ENCODE measurements around the gene SWSAP1.
A peak's percentile ranks its signal among the peaks of the same experiment; 100 is the strongest.

The SWSAP1 gene

DNA sequence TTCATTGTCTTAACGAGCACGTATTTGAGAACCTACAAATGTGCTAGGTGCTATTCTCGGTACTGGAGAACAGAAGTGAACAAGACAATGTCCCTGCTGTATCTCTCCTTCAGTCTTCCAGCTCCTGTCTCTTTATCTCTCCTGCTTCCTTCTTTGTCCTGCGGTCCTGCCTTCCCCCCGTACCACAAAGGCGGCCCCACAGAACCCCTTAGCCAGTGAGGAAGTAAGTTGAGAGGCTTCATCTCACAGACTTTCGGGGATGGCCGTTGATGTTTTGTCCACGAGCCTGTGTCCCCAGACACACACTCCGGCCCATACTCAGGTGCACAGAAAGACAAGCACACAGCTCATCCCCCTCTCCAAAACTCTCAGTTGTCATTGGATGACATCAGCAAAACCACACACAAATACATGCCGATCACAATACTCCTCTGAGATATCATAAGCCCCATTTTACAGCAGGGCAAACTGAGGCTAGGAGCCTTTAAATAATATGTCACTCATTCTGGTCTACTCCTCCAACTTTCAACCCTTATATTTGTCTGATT is 507 bp upstream of the SWSAP1 start:
- Histone ChIP-seq H2AFZ (peak overlapping the region; percentile 96), H3K4me3 (ENCODE audit: low read depth, low read length) (peak overlapping the region; percentile 80), H3K79me2 (peaks cover 3% of the 10 kb centered on the region), H3K9ac (peak overlapping the region; percentile 49), H3K4me2 (ENCODE audit: low read length) (peak overlapping the region; percentile 97), H3K4me1 (peaks cover 15% of the 10 kb centered on the region), H3K36me3 (ENCODE audit: control insufficient read depth, insufficient read depth, low read length) (no peaks in the 10 kb centered on the region), H3K9me3 (ENCODE audit: control insufficient read depth, low read length) (no peaks in the 10 kb centered on the region), H3K27ac (peak overlapping the region; percentile 98), H3K27me3 (ENCODE audit: control insufficient read depth, insufficient read depth, low read length) (no peaks in the 10 kb centered on the region)
- TF ChIP-seq CTCF (IDR thresholded peaks at IDR 0.05) = no peak

- peak overlapping the region; percentile 80 for H3K4me3 ChIP-seq (ENCODE audit: low read depth, low read length)
- TF ChIP-seq CTCF (IDR thresholded peaks at IDR 0.05) = no peak
- H3K4me1 ChIP-seq = peaks cover 17% of the 10 kb centered on the region
Observed at GRCh38 chr19:11375143-11375948, 880 bp downstream of the SWSAP1 start.

DNA sequence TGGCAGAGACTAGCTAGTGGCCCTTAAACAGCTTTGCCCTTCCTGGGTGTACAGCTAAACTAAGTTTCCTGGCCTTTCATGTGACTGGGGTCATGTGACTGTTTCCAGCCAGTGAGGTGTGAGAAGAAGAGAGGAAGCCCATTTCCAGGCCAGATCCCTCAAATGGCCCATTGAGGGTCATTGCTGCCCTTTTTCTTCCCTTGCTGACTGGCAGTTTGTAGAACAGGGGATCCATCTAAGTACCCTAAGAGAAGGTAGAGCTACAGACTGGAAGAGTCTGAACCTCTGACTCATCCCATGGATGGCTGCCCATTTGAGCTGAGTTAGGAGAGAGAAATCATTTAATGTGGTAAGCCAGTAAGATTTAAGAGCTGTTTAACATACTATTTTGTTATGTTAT is 2.8 kb downstream of the SWSAP1 start:
- H3K4me3 ChIP-seq (ENCODE audit: low read depth, low read length) = no peak overlapping the region
- H3K27me3 ChIP-seq (ENCODE audit: control insufficient read depth, insufficient read depth, low read length) = no peaks in the 10 kb centered on the region
- H3K79me2 ChIP-seq = peaks cover 3% of the 10 kb centered on the region
- peaks cover 18% of the 10 kb centered on the region for H3K4me1 ChIP-seq
- H3K36me3 ChIP-seq (ENCODE audit: control insufficient read depth, insufficient read depth, low read length) = no peaks in the 10 kb centered on the region
- no peaks in the 10 kb centered on the region for H3K9me3 ChIP-seq (ENCODE audit: control insufficient read depth, low read length)
- no peak for TF ChIP-seq CTCF (IDR thresholded peaks at IDR 0.05)
- no peak overlapping the region for H2AFZ ChIP-seq
- H3K4me2 ChIP-seq (ENCODE audit: low read length) = no peak overlapping the region
- H3K9ac ChIP-seq = no peak overlapping the region
- H3K27ac ChIP-seq = no peak overlapping the region

More at GRCh38 chr19:11375143-11375948, 880 bp downstream of the SWSAP1 start:
- Histone ChIP-seq H2AFZ (peak overlapping the region; percentile 96), H3K27ac (peak overlapping the region; percentile 98), H3K27me3 (ENCODE audit: control insufficient read depth, insufficient read depth, low read length) (no peaks in the 10 kb centered on the region), H3K9me3 (ENCODE audit: control insufficient read depth, low read length) (no peaks in the 10 kb centered on the region), H3K9ac (no peak overlapping the region), H3K79me2 (peaks cover 3% of the 10 kb centered on the region), H3K36me3 (ENCODE audit: control insufficient read depth, insufficient read depth, low read length) (no peaks in the 10 kb centered on the region), H3K4me2 (ENCODE audit: low read length) (peak overlapping the region; percentile 97)

- Histone ChIP-seq H3K9me3 (ENCODE audit: control insufficient read depth, low read length) (no peaks in the 10 kb centered on the region), H3K36me3 (ENCODE audit: control insufficient read depth, insufficient read depth, low read length) (no peaks in the 10 kb centered on the region), H3K4me1 (peaks cover 18% of the 10 kb centered on the region), H3K27ac (no peak overlapping the region), H3K79me2 (peaks cover 3% of the 10 kb centered on the region), H3K9ac (no peak overlapping the region), H2AFZ (no peak overlapping the region), H3K4me2 (ENCODE audit: low read length) (no peak overlapping the region), H3K27me3 (ENCODE audit: control insufficient read depth, insufficient read depth, low read length) (no peaks in the 10 kb centered on the region), H3K4me3 (ENCODE audit: low read depth, low read length) (no peak overlapping the region)
- TF ChIP-seq CTCF (IDR thresholded peaks at IDR 0.05) = no peak
Observed at GRCh38 chr19:11377756-11378155, 3.3 kb downstream of the SWSAP1 start.
